Measurements from ENCODE around the gene MYO1A.

- no peak for TF ChIP-seq ZNF350 (tag by site-specific recombination; IDR thresholded peaks at IDR 0.05)
- TF ChIP-seq ZNF202 (tag by site-specific recombination; IDR thresholded peaks at IDR 0.05; ENCODE audit: borderline replicate concordance) = no peak
- no peak for TF ChIP-seq CTCF (tag by site-specific recombination; IDR thresholded peaks at IDR 0.05)
- no peak for TF ChIP-seq ZNF530 (tag by site-specific recombination; IDR thresholded peaks at IDR 0.05; ENCODE audit: low read depth)
- no peak for TF ChIP-seq ZNF473 (tag by site-specific recombination; IDR thresholded peaks at IDR 0.05)
- TF ChIP-seq ZNF18 (tag by site-specific recombination; IDR thresholded peaks at IDR 0.05) = no peak
- no peak for TF ChIP-seq YY1 (tag by site-specific recombination; IDR thresholded peaks at IDR 0.05)
- no peak for TF ChIP-seq ATF2 (tag by site-specific recombination; IDR thresholded peaks at IDR 0.05; ENCODE audit: low read depth)
- TF ChIP-seq ZNF391 (tag by site-specific recombination; IDR thresholded peaks at IDR 0.05; ENCODE audit: borderline replicate concordance, low read depth) = no peak
- no peak for TF ChIP-seq ZNF37A (tag by site-specific recombination; IDR thresholded peaks at IDR 0.05)
- TF ChIP-seq ZNF777 (tag by site-specific recombination; IDR thresholded peaks at IDR 0.05; ENCODE audit: borderline replicate concordance) = no peak
- no peak for TF ChIP-seq ZNF280C (tag by site-specific recombination; IDR thresholded peaks at IDR 0.05)
Measured at GRCh38 chr12:57090490-57090889, 40.6 kb upstream of the MYO1A start.

All from HEK293 (cell line).